Stimulated activated CD4-positive, alpha-beta T cell treated with anti-CD3 and anti-CD28 coated beads, Interleukin-15, amount 100 ng/mL, for 48 hours (primary cell): ENCODE results near the gene PON1.

Experiments used
- DNase-seq, 2 donors: peaks; one replicate each; pipeline ENCODE4 v3.0.0-alpha.2; 2020; ENCODE audit warnings: low read depth in 2 of 2

Gene PON1

DNA sequence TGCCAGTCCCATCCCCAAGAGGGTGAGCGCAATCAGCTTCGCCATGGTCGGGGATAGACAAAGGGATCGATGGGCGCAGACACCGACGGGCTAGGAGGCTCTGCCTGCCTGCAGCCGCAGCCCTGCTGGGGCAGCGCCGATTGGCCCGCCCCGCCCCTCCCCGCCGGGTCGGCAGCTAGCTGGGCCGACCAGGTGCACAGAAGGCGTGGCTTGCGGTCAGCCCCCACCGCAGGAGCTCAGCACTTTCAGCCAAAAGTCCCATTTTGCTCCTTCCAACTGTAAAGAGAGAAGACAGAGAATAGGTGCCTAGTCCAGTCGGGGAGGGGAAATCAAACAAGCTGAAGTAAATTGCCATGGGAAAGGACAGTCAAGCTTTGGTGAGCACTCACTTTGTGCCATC, at the start of gene PON1:
Gene PON1, minus strand, starts transcription at position 102 of the 400 bp plus-strand sequence. Its CDS starts 57 bp downstream, at position 45.
- DNase-seq = no peak

DNA sequence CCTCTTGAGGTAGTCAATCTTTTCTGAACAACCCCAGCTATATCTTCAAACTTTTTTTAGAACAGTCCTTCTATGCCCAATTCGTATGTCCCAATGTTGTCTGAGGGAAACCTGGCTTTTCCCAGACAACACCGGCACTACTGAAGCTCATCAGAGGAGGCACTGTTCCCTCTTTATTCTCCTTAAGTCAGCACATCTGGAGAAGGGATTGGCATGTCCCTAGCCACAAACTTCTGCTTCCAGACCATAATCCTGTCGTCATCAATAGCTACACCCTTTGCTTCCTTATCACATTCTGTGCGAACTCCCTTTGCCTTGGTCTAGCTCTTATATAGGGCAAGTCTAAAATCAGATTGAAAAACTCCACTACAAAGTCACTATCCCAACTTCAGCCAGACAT, 49.0 kb upstream of the PON1 start:
- no peak for DNase-seq

- DNase-seq = no peak
Measured at GRCh38 chr7:95368235-95368634, 43.9 kb upstream of the PON1 start.

GRCh38 chr7:95367606-95368005, 43.3 kb upstream of the PON1 start:
- DNase-seq = no peak

DNA sequence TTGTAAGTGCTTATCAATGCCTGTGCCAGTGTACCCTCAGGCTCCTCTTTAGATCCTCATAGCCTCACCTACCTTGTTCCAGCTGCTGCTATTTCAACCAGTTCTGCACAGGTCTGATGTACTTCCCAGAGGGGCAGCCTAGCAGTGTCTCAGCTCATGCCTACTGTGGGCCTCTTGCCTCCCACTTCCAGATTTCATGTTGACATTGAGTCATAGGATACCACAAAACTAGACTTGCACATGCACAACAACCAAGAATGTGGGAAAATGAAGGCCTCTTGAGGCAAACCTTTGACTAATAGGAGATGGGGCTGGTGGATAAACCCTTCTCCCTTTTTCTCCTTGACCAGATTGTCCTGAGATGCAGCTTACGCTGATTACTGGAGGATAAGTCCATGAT, 40.8 kb upstream of the PON1 start:
- no peak for DNase-seq

GRCh38 chr7:95357623-95358022, 33.3 kb upstream of the PON1 start:
- DNase-seq = no peak

GRCh38 chr7:95342642-95343307, 18.4 kb upstream of the PON1 start:
- DNase-seq = no peak

- DNase-seq = no peak
Measured at GRCh38 chr7:95342029-95342428, 17.7 kb upstream of the PON1 start.

DNA sequence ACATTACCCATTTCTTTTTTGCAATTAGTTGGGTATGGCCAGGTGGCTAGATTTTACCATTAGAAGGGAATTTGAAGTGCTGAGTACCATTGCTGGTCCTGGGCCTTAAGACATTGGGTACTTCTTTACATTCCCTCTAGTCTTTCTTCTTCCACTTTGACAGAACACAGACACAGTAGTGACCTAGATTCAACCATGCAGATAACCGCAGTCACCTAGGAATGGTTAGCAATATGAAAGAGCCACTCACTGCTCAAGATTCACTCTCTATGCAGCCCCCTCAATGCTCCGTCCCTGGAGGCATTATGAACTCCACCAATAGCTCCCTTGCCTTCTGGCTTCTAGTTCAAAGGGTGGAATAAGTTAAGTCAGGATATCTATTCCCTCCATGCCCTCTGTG, 16.2 kb upstream of the PON1 start:
- DNase-seq = no peak

DNA sequence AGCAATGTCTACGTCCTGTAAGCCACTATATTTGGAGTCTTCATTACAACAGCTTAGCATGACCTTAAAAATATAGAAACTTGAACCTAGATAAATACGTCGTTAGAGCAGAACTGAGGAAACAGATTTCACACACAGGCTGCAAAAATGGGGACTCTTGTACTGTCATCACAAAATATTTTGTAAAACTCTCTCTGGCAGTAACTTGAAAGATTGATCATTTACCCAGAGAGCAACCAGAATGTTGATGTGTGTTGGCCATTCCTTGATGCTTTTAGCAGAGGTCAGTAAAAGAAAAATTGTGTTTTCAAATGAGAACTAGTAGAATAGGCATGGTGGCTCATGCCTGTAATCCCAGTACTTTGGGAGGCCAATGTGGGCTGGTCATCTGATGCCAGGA, 14.5 kb upstream of the PON1 start:
- no peak for DNase-seq

DNA sequence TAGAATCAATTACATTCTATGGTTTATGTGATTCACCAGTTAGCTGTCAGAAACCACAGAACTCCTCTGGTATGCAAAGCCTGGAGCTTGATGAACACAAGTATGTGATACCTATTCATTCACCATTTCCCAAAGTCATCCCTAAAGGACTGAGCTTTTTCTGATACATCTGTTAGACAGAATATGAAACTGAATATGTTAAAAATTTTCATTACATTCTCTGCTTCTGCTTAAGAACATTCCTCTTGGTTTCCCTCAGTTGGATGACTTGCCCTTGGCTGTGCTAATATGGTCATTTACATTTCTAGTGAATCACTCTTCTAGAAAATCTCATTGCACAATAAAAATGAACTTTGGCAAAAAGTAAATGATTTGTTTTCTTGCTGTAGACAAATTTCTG, 10.8 kb upstream of the PON1 start:
- DNase-seq = no peak

- no peak for DNase-seq
Measured at GRCh38 chr7:95334447-95334846, 10.1 kb upstream of the PON1 start.

DNA sequence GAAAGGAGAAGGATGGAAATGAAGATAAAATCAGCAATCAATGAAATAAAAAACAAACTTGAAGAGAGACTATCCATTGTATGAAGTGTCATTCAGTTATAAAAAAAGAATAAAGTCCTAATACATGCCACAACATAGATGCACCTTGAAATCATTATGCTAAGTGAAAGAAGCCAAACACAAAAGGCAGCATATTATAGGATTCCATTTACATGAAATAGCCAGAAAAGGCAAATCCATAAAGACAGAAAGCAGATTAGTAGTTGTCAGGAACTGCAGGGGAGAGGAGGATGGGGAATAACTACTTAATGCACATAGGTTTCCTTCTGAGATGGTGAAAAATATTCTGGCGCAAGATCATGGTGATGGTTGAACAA, 6.6 kb upstream of the PON1 start:
- DNase-seq = no peak

GRCh38 chr7:95330204-95330960, 6.0 kb upstream of the PON1 start:
- no peak for DNase-seq

GRCh38 chr7:95327356-95327755, 3.0 kb upstream of the PON1 start:
- no peak for DNase-seq

DNA sequence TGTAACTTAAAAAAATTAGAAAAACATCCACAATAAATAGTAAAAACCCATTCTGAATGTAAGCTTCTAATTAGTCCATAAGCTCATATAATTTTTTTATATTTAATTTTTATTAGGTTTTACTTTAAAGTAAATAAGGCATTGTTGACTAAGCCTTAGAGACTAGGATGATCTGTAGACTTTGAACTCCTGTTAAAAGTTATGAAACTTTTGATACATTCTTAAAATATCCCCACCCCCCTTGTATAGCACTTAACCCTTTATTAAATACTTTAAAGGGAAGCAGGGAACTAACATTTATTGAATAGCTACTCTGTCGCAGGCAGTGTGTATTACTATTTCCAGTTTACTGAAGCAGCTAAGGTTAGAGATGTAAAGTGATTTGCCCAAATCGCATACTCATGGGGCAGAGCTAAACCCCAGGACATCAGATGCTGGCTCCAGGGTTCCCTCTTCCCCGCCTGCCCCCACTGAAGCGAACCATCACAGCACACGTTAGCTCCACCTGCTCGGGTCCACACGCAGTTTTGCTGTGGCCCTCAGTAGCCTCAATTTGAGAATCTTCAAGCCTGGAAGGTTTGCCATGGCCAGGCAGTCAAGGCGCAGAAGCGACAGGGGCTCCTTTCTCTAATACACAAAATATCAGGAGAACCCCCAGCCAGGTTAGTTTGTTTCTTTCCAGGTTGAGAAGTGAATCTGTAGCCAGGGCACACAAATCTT, 762 bp downstream of the PON1 start:
- DNase-seq = no peak

DNA sequence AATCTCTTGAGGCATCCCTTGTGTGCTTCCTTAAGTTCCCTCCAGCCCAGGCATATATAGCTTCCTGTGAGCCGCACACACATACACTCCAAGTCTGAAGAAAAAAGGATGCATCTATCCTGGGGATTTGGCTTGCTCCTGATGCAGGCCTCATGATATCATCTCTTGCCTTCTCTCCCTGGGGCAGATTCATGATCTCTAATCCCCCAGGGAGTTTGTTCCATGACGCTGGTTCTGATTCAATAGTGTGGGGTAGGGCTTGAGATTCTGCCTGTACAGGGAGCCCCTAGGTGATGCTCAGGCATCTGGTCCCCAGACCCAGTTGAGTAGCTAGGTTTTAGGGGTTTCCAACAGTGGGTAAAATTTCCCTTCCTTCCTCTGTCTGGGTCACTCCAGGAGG, 1.5 kb downstream of the PON1 start:
- DNase-seq = no peak

DNA sequence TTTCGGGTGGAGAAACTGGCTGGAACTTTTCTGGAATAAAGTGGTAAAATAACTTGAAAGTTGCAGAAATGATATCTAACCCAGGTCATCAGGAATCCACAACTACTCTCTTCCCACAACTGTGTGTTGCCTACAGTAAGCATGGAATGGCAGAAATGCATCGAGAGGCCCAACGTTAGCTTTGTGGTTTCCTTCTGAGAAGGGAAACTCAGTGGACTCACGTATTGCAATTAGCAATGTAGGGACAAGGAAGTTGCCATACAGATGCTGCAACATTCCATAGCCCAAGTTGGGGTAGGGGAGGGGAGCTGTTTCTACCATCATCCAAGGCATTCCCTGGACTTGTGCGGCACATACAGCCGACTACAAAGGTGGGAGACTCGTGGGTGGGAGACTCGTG, 1.9 kb downstream of the PON1 start:
- no peak for DNase-seq

DNA sequence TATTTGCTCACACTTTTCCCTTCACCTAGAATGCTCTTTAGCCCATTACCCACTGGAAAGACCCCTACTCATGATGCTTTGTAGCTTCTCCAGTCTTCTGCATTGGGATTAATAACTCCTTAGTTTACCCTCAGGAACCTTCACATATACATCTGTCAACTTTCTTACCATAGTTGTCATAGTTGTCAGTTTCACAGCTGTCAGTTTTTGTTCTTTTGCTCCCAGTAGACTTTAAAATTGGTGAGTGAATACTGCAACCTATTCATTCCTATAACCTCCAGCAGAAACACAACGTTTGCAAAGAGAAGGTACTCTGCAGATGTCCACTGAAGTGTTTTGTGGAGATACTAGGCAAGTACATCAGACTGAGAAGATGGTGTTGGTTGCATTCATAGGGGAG, 2.6 kb downstream of the PON1 start:
- no peak for DNase-seq

DNA sequence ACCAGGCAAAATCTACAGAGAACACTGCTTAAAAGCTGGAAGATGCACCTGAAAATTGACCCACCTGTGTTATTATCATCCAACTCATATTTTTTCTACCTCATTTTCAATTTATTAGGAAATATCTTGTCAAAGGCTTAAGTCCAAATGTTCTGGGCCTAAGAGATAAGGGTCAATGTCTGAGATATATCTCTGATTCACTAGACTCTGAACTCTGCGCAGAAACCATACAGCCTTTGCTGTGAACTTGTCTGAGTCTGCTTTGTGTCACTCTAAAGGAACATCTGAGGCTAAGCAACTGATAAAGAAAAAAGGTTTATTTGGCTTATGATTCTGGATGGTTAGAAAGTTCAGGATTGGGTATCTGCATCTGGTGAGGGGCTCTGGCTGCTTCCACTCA, 3.7 kb downstream of the PON1 start:
- no peak for DNase-seq

DNA sequence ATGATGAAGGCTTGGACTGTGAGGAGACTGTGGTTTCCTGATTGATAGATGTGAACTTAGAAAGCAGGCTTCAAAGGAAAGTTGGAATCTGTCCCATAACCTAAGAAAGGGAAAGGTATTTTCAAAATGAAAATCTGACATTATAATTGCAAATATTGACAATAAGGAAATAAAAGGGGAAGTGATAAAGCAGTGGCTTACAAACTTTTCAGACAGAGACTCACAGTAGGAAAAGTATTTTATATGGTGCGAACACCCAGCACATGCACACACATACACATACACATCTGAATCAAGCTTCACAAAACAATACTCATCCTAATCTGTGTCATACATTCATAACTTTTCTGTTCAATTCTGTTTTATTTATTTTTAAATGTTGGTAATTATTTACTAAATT, 4.8 kb downstream of the PON1 start:
- DNase-seq = no peak

GRCh38 chr7:95318501-95319100, 5.7 kb downstream of the PON1 start:
- no peak for DNase-seq

DNA sequence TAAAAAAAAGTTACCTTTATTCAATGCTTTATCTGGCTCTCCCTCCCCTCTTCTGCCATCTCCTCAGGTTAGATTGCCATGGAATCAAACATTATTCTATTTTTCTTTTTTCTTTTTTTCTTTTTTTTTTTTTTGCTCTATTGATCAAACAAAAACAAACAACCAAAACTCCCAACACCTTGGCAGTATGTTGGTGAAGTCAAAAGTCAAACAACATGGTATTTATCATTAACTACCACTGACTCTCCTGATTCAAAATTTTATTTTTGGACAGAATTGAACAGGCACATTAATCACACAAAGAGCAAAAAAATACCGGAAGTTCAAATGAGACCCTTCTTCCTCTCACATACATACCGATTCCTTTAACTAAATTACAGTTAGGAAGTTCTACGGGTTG, 6.4 kb downstream of the PON1 start:
- no peak for DNase-seq
